ENCODE data around the gene LHPP.
"Not testable (repeated sequence)": the region's sequence is repeated elsewhere in the genome, so short reads cannot be mapped to it uniquely, and the experiment has no call there.

- not testable (repeated sequence) for TF ChIP-seq CTCF, POLR2A (IDR thresholded peaks at IDR 0.05)
Observed at GRCh38 chr10:124549171-124549570, 87.5 kb downstream of the LHPP start.
